UCSD-AML1 (cell line): Measurements from ENCODE around the gene BPIFA1.
A peak's percentile ranks its signal among the peaks of the same experiment; 100 is the strongest.

Source experiments
- DNase-seq: peaks from one replicate; lab custom pipeline; 2025; ENCODE audit not compliant: unreplicated experiment; lab: John Stamatoyannopoulos, UW

Gene BPIFA1

DNA sequence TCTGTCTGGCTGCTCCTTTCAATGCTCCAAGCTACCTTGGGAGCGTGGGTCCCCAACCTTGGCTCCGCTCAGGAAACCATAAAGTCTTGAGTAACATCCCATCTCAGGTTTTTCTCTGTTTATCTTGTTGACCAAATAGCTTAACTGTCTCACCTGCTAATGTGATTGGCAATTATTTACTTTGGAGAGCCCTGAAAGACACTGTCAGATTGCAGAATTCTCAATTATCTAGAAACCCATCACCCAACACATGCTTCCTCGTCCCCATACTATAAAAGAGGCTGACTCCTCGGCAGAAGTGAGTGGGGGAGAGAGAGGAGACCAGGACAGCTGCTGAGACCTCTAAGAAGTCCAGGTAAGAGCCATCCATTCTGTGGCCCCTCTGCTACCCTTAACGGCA is at the start of gene BPIFA1:
BPIFA1 (plus strand) TSS at position 301 of the 400 bp plus-strand sequence. CDS start 1,716 bp downstream, outside the sequence.
- DNase-seq = no peak

DNA sequence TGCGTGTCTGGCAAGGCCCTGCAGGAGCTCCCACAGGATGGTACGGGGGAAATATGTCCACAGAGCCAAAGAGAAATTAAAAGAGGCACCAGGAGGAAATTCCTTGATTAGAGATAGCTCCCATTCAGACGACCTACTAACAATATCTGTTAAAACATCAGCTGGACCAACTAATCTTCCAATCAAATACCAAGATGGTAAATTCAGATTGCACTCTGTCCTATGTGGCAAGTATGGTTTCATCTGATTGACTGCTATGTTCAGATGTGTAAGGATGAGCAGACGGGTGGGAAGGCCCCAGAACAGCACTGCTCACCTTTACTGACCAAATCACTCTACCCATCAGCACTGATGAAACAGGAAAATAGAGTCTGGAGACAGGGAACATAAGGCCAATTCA is 48.3 kb upstream of the BPIFA1 start:
- no peak for DNase-seq

DNA sequence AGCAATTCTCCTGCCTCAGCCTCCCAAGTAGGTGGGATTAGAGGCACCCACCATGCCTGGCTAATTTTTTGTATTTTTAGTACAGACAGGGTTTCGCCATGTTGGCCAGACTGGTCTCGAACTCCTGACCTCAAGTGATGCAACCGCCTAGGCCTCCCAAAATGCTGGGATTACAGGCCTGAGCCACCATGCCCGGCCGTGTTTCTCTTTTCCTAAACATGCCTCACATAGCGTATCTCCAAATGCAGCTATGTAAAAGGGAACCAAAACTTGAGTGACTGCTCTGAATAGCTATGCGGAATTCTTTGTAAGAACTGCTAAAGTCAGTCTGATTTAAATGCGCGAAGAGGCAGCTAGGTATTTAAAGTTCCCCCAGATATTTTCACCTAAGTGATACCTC is 47.4 kb upstream of the BPIFA1 start:
- DNase-seq = no peak

DNA sequence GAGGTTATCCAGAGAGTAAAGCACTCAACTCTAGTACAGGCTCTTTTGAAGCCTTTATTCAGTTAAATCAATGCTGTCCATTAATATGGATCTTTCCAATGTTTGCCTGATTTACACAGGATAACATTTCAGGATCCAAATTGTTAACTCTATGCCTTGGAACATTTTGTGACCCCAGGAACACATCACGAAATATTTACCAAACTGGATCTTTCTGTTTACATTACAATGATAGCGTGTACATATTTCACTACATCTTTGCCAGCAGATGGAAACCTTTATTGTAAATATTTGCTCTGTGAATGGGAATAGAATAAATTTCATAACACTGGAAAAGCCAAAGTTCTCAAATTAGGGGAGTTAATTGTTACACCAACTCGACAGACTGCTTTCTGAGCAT is 44.3 kb upstream of the BPIFA1 start:
- DNase-seq = no peak

DNA sequence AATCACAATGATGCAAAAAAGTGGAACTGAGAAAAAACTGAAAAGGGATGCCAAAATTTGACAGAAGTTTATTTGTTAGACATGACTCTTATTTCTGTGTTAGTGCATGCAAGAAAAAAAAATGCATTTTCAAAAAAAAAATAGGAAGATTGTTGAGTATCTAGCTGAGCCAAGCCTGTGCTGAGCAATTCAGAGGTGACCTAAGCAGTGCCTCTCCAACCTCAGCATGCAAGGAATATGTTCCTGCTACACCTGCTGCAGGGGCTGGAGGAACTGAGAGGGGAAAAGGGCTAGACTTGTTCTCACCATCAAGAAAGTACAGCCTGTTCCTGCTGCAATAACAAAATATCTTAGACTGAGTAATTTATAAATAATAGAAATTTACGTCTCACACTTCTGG is 43.8 kb upstream of the BPIFA1 start:
- DNase-seq = no peak

DNA sequence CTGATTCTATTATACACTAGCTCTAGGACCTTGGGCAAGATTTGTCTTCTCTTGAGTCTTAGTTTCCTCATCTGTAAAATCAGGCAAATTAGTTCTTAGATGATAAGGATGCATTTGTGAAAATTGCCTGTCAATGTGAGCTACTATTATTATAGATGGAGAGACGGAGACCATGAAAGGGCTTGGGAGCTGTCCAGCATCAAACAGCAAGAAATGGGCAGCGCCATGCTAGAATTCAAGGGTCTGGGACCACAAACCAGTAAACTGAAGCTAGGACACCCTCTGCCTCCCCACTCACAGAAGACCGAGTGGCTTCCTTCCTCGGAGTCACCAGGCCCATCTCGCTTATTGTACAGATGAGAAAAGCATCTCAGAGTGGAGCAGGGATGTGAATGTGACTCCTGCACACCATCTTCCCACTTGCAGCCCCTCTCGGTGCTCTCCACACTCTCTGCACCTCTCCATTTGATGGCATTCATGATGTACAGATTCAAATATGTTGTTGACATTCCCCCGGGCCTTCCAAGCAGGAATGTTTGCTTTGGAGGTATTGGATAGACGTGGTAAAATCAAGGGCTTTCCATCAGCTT is 42.8 kb upstream of the BPIFA1 start:
- no peak for DNase-seq

DNA sequence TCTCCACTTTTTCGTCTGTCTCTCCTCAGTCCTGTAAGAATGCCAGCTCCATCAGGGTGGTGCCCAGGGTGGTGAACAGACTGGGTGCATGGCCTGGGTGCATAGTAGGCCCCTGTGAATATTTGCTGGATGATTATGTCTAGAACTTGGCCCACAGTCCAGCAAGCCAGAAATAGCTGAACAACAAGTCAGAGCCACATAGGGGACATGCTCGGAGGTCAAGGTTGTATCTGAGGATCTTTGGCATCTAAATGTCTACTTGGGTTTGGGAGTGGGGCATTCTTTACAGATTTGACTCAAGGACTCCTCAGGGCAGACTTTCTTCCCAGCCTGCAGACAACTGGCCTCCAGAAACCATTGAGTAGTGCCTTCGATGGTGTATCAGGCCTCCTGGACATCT is 36.8 kb upstream of the BPIFA1 start:
- DNase-seq = no peak

DNA sequence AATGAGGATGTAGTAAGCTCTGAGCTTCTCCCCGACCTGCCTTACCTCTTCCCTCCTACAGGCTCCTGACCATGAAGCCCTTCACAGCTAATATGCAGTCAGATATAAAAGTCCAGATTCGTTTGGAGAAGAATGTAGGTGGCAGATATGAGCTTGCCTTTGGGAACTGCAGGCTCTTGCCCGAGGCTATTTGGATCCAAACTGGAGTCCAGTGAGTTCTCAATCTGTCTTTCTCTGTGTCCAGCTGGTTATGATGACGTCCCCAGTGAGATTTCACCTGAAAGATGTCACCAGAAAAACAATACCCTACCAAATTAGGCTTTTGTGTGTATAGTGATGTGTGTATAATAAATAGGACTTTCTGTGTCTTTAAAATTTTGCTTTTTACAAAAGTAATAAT is 33.3 kb upstream of the BPIFA1 start:
- no peak for DNase-seq

DNA sequence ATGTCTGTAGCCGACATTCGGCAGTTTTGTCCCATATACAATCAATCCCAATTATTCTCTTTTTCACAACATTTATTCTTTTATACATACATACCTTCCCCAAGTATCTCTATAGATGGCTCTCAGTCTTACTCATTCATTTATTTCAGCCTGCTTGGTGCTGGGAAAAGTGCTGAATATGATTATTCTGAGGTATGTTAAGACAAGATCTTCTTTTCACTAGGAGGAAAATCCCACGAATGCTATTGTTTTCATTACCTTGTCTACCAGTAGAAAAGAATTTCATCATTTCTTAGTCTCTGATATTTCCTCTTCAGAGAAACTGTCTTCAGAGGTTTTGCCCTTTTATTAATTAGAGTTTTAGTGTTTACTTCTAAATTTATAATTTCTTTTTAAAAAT is 32.4 kb upstream of the BPIFA1 start:
- DNase-seq = no peak

DNA sequence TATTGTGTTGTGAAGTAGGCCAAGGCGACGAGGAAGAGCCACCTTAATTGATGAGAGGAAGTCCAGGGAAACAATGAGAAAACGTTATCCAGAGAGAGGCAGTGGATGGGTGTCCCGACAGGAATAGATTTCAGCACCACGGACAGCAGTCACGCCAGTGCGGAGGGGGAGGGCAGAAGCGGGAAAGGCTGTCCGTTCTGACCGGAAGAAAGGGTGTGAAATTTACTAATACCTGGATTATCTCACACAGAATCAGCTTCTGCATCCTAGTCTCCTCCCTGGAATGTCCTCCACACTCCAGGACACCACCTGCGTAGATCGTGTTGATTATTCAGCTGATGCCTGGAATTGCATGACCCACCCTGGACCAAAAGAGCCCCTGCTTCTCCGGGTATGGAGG is 26.0 kb upstream of the BPIFA1 start:
- peak; percentile 45 for DNase-seq

DNA sequence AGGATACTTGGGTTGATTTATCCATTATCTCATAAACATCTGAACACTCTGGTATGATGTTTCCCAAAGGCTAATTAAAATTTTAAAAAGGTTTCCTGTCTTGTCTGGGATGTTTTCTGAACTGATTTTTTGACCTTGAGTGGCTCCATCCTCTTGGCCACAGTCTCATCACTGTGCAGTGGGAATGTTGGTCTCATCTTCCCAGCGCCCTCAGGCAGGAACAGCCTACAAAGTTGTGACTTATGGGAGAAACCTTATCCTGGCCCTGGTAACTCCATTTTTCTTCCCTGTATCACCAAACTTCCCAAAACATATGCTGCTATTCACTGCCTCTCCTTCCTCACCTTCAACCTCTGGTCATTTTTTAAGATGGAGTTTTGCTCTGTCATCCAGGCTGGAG is 25.4 kb upstream of the BPIFA1 start:
- no peak for DNase-seq

DNA sequence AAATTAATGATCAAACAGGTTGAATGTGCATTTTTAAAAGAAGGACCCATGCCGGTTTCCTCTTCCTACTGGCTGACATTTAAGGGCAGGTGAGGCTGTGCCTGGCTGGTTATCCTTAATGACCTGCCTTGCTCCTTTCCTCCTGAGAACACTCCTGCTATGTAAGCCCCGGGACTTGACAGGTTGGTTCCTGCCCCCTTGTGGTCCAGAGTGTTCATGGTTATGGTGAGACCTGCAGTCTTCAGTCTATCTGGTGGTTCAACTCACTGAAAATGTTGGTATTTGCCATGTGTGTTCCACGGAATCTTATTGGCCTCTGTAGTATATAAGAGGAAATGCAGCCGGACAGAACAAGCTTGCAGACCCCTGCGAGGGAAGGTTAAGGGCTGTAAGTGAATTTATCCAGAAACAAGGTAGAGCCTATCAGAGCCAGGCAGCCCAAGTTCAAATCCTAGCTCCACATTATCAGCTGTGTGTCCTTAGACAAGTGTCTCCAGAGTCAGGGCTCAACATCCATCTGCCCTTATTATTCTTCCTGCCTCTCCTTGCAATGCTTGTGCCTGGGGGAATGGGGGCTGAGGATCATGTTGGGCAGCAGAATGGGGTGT is 23.9 kb upstream of the BPIFA1 start:
- peak; percentile 16 for DNase-seq

DNA sequence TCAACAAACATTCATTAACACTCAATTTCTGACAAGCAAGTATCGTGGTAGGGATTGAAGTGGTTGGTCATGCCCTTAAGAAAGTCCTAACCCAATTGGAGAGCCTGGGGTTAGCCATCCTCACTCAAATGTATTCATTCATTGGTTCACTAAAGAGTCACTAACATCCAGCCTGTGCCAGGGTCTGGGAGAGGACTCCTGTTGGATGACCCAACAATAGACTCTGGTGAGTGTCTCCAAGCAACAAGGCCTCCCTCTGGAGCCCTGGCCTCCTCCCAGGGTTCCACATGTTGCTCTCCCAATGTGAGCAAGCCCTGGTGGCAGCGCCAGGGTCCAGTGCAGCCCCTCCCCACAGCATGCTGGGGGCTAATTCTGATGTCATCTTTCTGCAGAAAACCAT is 18.7 kb upstream of the BPIFA1 start, which contains the start of gene BPIFA3:
BPIFA3 (plus strand) TSS at position 301 of the 400 bp plus-strand sequence. CDS start 185 bp downstream, outside the sequence.
- DNase-seq = no peak

DNA sequence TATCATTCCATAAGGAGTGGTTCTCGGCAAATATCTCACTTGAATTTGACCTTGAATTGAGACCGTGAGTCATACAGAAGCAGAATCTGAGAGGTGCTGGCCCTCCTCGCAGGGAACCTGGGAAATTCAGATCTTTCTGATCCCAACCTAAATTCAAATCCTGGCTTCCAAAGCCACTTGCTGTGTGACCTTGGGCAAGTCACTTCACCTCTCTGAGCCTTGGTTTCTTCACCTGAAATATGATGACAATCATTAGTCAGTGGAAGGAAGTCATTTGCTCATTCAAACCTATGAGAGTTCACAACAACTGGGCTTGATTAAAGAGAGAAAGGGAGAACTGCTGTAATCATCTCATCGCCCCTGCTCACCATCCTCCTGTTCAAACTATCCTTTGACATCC is 11.4 kb upstream of the BPIFA1 start:
- DNase-seq = no peak

DNA sequence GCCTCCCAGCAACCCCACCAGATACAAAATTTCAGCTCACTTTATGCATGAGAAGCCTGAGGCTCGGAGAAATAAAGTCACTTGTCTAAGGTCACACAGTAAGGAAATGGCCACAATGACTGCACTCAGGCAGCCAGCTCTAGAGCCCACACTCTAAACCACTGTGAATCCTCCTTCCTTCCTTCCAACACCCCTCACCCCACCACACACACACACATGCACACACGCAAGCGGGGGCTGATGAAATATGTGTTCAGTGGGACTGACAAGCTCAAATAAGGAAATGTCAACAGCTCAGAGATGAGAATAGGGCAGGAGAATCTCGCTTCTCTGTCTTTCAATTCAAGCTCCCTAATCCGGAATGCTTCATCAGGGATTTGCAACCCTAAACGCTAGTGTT is 6.0 kb upstream of the BPIFA1 start:
- DNase-seq = peak; percentile 39

DNA sequence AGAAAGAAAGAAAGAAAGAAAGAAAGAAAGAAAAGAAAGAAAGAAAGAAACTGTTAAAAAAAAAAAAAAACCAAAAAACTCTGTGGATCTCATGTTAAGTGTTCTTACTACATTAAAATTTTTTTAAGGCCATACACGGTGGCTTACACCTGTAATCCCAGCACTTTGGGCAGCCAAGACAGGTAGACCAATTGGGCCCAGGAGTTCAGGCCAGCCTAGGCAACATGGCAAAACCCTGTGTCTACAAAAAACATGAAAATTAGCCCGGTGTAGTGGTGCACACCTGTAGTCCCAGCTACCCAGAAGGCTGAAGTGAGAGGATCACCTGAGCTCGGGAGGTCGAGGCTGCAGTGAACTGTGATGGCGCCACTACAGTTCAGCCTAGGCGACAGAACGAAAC is 4.6 kb upstream of the BPIFA1 start:
- DNase-seq = no peak

DNA sequence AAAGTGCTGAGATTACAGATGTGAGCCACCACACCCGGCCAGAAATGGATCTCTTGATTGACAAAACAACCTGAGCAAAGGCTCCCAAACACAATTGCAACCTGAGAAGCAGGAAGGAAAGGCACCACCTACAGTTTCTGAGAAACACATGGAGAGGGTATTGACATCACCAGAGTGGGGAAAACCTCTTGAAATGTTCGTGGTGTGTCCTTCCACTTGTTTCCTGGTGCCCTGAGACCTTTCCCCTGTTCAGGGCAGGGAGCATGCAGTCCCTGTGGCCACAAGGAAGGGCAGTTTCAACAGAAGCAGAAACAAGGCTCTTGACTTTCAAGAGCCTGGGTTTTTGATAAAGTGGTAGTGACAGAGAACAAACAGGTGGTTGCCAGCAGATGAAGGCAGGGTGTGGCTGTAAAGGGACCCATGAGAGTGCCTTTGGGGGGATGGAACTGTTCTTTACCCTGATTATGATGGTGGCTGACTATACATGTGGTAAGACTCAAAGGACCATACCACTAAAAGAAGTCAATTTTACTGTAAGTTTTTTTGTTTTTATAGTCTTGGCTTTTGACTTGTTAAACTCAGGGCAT is 3.2 kb upstream of the BPIFA1 start:
- DNase-seq = no peak

DNA sequence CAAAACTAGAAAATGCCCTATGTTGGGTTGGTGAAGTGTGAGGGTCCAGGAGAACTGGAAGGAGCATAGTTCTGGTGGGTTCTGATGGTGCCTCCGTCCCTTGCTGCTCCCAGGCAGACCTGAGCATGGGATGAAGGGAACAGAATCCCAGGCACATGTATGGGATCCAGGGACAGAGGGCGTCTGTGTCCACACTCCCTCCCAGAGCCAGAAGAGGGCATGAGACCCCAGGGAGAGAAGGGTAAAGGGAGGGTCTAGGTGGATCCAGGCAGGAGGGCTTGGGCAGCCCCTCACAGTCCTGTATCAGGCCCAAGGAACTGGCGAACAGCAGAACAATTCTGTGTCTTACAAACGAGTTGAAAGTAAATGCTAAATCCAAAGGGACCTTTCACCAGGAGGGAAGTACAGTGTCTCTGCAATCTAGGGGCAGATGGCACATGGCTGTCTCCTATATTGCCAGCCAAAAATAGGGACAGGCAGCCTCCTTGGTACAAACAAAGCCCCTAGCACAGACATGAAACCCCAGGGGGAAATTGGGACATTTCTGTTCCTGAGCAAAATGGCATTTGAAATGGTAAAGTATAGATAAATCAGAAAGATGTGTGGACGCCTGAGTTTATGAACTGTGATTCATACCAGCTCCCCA is 2.5 kb upstream of the BPIFA1 start:
- DNase-seq = no peak

DNA sequence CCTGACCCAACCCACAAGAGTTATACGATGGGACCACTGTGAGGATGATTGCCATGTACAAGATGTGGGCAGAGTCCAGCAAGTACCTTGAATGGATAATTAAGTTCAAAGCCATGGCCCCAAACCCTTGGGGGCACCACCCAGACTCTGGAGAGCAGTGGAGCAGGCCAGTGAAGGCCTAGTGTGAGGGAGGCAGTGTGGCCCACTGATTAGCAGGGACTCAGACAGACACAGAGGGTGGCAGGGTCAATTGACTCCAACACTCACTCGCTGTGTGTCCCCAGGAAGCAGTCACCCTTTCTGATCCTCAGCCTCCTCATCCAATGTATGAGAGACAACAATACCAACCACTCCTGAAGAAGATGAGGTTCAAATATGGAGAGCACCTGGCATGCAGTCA is 1.7 kb upstream of the BPIFA1 start:
- no peak for DNase-seq

DNA sequence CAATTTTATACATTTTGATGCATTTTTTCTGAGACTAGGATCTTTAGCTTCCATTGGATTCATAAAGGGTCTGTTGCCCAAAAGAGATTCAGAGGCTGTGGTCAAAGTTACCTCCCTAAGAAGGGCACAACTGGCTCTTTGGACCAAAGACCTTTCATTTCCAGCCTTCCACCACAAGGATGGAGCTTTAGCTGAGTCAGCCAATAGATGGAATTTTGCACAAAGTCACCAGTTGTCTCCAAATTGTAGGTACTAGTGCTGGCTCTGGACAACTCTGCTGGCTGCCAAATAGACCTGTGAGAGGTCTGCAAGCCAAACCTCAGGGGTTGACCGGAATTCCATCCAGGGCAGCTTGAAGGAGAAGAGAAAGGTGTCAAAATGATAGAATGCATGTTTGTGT is 555 bp downstream of the BPIFA1 start:
- no peak for DNase-seq

DNA sequence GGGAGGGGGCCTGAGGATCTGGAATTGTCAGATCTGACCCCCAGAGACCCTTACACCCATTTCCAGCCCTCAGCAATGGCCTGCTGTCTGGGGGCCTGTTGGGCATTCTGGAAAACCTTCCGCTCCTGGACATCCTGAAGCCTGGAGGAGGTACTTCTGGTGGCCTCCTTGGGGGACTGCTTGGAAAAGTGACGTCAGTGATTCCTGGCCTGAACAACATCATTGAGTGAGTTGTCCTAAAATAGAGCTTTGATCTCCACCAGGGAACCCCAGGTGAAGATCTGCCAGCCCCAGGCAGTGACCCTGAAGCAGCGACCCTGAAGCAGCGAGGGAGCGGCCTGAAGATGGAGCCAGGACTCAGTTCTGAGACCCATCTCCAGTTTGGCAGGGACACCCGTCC is 2.2 kb downstream of the BPIFA1 start:
- DNase-seq = no peak

DNA sequence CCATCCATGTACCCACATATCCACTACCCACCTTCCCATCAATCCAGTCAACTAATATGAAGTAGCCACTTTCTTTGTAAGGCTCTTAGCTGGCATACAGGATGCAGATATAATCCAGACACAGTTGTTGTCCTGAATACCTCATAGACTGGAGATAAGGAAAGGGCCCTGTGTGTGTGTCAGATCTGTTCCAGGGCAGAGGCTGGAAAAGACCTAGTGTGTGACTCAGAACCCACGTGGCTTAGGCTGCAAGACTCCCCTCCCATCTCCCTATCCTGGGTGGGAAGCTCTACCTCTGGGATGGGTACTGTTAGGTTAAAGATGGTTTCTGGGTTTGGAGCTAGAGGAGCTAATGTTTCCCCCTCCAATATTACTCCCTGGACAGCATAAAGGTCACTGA is 3.6 kb downstream of the BPIFA1 start:
- DNase-seq = no peak
